ENCODE data around the gene KLHL33.
A peak's percentile ranks its signal among the peaks of the same experiment; 100 is the strongest.
"Not testable (repeated sequence)": the region's sequence is repeated elsewhere in the genome, so short reads cannot be mapped to it uniquely, and the experiment has no call there.

The KLHL33 gene

GRCh38 chr14:20461225-20462141 is 25.5 kb upstream of the KLHL33 start, which contains the start of gene PIP4P1:
PIP4P1 (minus strand) TSS chr14:20461434; CDS start chr14:20461325, 109 bp downstream.
- Histone ChIP-seq H3K27ac (ENCODE audit: low read depth, low read length) (peak within 1 kb of the TSS; percentile 89), H3K4me1 (ENCODE audit: control insufficient read depth, insufficient read depth, low read length) (peaks cover 10% of the 10 kb centered on the region), H3K36me3 (ENCODE audit: control insufficient read depth, insufficient read depth, low read length) (peaks cover 22% of the 10 kb centered on the region), H3K9ac (ENCODE audit: low read length) (peak within 1 kb of the TSS; percentile 76), H3K27me3 (ENCODE audit: control insufficient read depth, insufficient read depth, low read length) (no peaks in the 10 kb centered on the region), H3K4me3 (ENCODE audit: low read length) (peak within 1 kb of the TSS; percentile 93)

- peaks cover 22% of the 10 kb centered on the region for H3K36me3 ChIP-seq (ENCODE audit: control insufficient read depth, insufficient read depth, low read length)
- H3K9ac ChIP-seq (ENCODE audit: low read length): peak overlapping the region; percentile 76
- H3K27ac ChIP-seq (ENCODE audit: low read depth, low read length): peak overlapping the region; percentile 89
- H3K4me1 ChIP-seq (ENCODE audit: control insufficient read depth, insufficient read depth, low read length): peaks cover 14% of the 10 kb centered on the region
- H3K4me3 ChIP-seq (ENCODE audit: low read length): peak overlapping the region; percentile 93
- H3K27me3 ChIP-seq (ENCODE audit: control insufficient read depth, insufficient read depth, low read length): no peaks in the 10 kb centered on the region
Observed at GRCh38 chr14:20460458-20461224, 24.7 kb upstream of the KLHL33 start.

GRCh38 chr14:20458031-20458789 is 22.2 kb upstream of the KLHL33 start:
- no peak overlapping the region for H3K27ac ChIP-seq (ENCODE audit: low read depth, low read length)

GRCh38 chr14:20456971-20457370 is 21.0 kb upstream of the KLHL33 start:
- no peak overlapping the region for H3K4me3 ChIP-seq (ENCODE audit: low read length)
- H3K27me3 ChIP-seq (ENCODE audit: control insufficient read depth, insufficient read depth, low read length): no peaks in the 10 kb centered on the region
- peaks cover 15% of the 10 kb centered on the region for H3K4me1 ChIP-seq (ENCODE audit: control insufficient read depth, insufficient read depth, low read length)
- no peak overlapping the region for H3K9ac ChIP-seq (ENCODE audit: low read length)
- peaks cover 22% of the 10 kb centered on the region for H3K36me3 ChIP-seq (ENCODE audit: control insufficient read depth, insufficient read depth, low read length)
- H3K27ac ChIP-seq (ENCODE audit: low read depth, low read length): no peak overlapping the region

More at GRCh38 chr14:20458031-20458789, 22.2 kb upstream of the KLHL33 start:
- peaks cover 15% of the 10 kb centered on the region for H3K4me1 ChIP-seq (ENCODE audit: control insufficient read depth, insufficient read depth, low read length)
- no peak overlapping the region for H3K9ac ChIP-seq (ENCODE audit: low read length)
- H3K36me3 ChIP-seq (ENCODE audit: control insufficient read depth, insufficient read depth, low read length): peaks cover 22% of the 10 kb centered on the region
- no peaks in the 10 kb centered on the region for H3K27me3 ChIP-seq (ENCODE audit: control insufficient read depth, insufficient read depth, low read length)
- H3K4me3 ChIP-seq (ENCODE audit: low read length): no peak overlapping the region

- Histone ChIP-seq H3K4me3 (ENCODE audit: low read length) (peak overlapping the region; percentile 68), H3K4me1 (ENCODE audit: control insufficient read depth, insufficient read depth, low read length) (peaks cover 13% of the 10 kb centered on the region), H3K36me3 (ENCODE audit: control insufficient read depth, insufficient read depth, low read length) (peaks cover 25% of the 10 kb centered on the region), H3K27ac (ENCODE audit: low read depth, low read length) (peak overlapping the region; percentile 96), H3K27me3 (ENCODE audit: control insufficient read depth, insufficient read depth, low read length) (no peaks in the 10 kb centered on the region), H3K9ac (ENCODE audit: low read length) (peak overlapping the region; percentile 81)
Observed at GRCh38 chr14:20455355-20456300, 19.7 kb upstream of the KLHL33 start.

GRCh38 chr14:20454516-20455354 is 18.8 kb upstream of the KLHL33 start, which contains the start of the genes APEX1 and OSGEP:
APEX1 (plus strand) TSS chr14:20455226; CDS start chr14:20455646, 420 bp downstream.
OSGEP (minus strand) TSS chr14:20454812; CDS start chr14:20454683, 129 bp downstream.
- Histone ChIP-seq H3K27me3 (ENCODE audit: control insufficient read depth, insufficient read depth, low read length) (no peaks in the 10 kb centered on the region), H3K27ac (ENCODE audit: low read depth, low read length) (peak within 1 kb of the TSS; percentile 96), H3K36me3 (ENCODE audit: control insufficient read depth, insufficient read depth, low read length) (peaks cover 31% of the 10 kb centered on the region), H3K4me3 (ENCODE audit: low read length) (peak within 1 kb of the TSS; percentile 68), H3K9ac (ENCODE audit: low read length) (peak within 1 kb of the TSS; percentile 81), H3K4me1 (ENCODE audit: control insufficient read depth, insufficient read depth, low read length) (peaks cover 5% of the 10 kb centered on the region)

- peaks cover 32% of the 10 kb centered on the region for H3K36me3 ChIP-seq (ENCODE audit: control insufficient read depth, insufficient read depth, low read length)
- H3K27me3 ChIP-seq (ENCODE audit: control insufficient read depth, insufficient read depth, low read length); H3K4me1 ChIP-seq (ENCODE audit: control insufficient read depth, insufficient read depth, low read length); H3K4me3 ChIP-seq (ENCODE audit: low read length); H3K9ac ChIP-seq (ENCODE audit: low read length); H3K27ac ChIP-seq (ENCODE audit: low read depth, low read length): not testable (repeated sequence)
Observed at GRCh38 chr14:20452831-20453230, 16.9 kb upstream of the KLHL33 start.

GRCh38 chr14:20446889-20447288 is 10.9 kb upstream of the KLHL33 start:
- peaks cover 43% of the 10 kb centered on the region for H3K36me3 ChIP-seq (ENCODE audit: control insufficient read depth, insufficient read depth, low read length)
- no peaks in the 10 kb centered on the region for H3K4me1 ChIP-seq (ENCODE audit: control insufficient read depth, insufficient read depth, low read length)
- no peak overlapping the region for H3K27ac ChIP-seq (ENCODE audit: low read depth, low read length)
- no peak overlapping the region for H3K4me3 ChIP-seq (ENCODE audit: low read length)
- no peak overlapping the region for H3K9ac ChIP-seq (ENCODE audit: low read length)
- H3K27me3 ChIP-seq (ENCODE audit: control insufficient read depth, insufficient read depth, low read length): no peaks in the 10 kb centered on the region

- H3K36me3 ChIP-seq (ENCODE audit: control insufficient read depth, insufficient read depth, low read length): peaks cover 26% of the 10 kb centered on the region
- not testable (repeated sequence) for H3K4me3 ChIP-seq (ENCODE audit: low read length); H3K9ac ChIP-seq (ENCODE audit: low read length); H3K27ac ChIP-seq (ENCODE audit: low read depth, low read length); H3K27me3 ChIP-seq (ENCODE audit: control insufficient read depth, insufficient read depth, low read length); H3K4me1 ChIP-seq (ENCODE audit: control insufficient read depth, insufficient read depth, low read length)
Observed at GRCh38 chr14:20443650-20444049, 7.7 kb upstream of the KLHL33 start.

- Histone ChIP-seq H3K4me3 (ENCODE audit: low read length) (no peak overlapping the region), H3K36me3 (ENCODE audit: control insufficient read depth, insufficient read depth, low read length) (peaks cover 6% of the 10 kb centered on the region), H3K27me3 (ENCODE audit: control insufficient read depth, insufficient read depth, low read length) (no peaks in the 10 kb centered on the region), H3K27ac (ENCODE audit: low read depth, low read length) (no peak overlapping the region), H3K4me1 (ENCODE audit: control insufficient read depth, insufficient read depth, low read length) (no peaks in the 10 kb centered on the region), H3K9ac (ENCODE audit: low read length) (no peak overlapping the region)
Observed at GRCh38 chr14:20441461-20441860, 5.5 kb upstream of the KLHL33 start.
